GM19035 (cell line): Measurements from ENCODE around the gene TEX14.

ENCODE experiments used
- ATAC-seq: cut with Tn5 transposase; IDR thresholded peaks from one replicate; pipeline ENCODE4 v1.9.1; 2021; ENCODE audit not compliant: unreplicated experiment

TEX14 gene

GRCh38 chr17:58530655-58531054 lies 161.2 kb downstream of the TEX14 start:
- no peak for ATAC-seq

- no peak for ATAC-seq
Measured at GRCh38 chr17:58529275-58529674, 162.6 kb downstream of the TEX14 start.

- no peak for ATAC-seq
Measured at GRCh38 chr17:58528443-58528842, 163.4 kb downstream of the TEX14 start.

- no peak for ATAC-seq
Measured at GRCh38 chr17:58527949-58528348, 163.9 kb downstream of the TEX14 start.

- no peak for ATAC-seq
Measured at GRCh38 chr17:58527306-58527705, 164.5 kb downstream of the TEX14 start.

- no peak for ATAC-seq
Measured at GRCh38 chr17:58525239-58525638, 166.6 kb downstream of the TEX14 start.

GRCh38 chr17:58521680-58522079 lies 170.2 kb downstream of the TEX14 start:
- no peak for ATAC-seq

- no peak for ATAC-seq
Measured at GRCh38 chr17:58520843-58521430, 170.9 kb downstream of the TEX14 start.

- ATAC-seq = peak; percentile 86
Measured at GRCh38 chr17:58517928-58518609, 173.8 kb downstream of the TEX14 start.

- no peak for ATAC-seq
Measured at GRCh38 chr17:58517378-58517927, 174.4 kb downstream of the TEX14 start.

- ATAC-seq = no peak
Measured at GRCh38 chr17:58516644-58517377, 175.0 kb downstream of the TEX14 start.

- ATAC-seq = no peak
Measured at GRCh38 chr17:58515286-58515685, 176.6 kb downstream of the TEX14 start.

GRCh38 chr17:58514770-58515157 lies 177.1 kb downstream of the TEX14 start:
- no peak for ATAC-seq

GRCh38 chr17:58513965-58514769 lies 177.7 kb downstream of the TEX14 start, which contains the start of gene MTMR4:
Gene MTMR4 (minus strand): TSS chr17:58514638. CDS start chr17:58514407, 231 bp downstream.
- no peak for ATAC-seq

GRCh38 chr17:58513267-58513964 lies 178.4 kb downstream of the TEX14 start:
- ATAC-seq = no peak

- no peak for ATAC-seq
Measured at GRCh38 chr17:58510075-58510474, 181.8 kb downstream of the TEX14 start.

- no peak for ATAC-seq
Measured at GRCh38 chr17:58508341-58509067, 183.3 kb downstream of the TEX14 start.

GRCh38 chr17:58507123-58507634 lies 184.7 kb downstream of the TEX14 start:
- no peak for ATAC-seq
